Endothelial cell of umbilical vein (primary cell): ENCODE measurements around the gene WDR31.

Source experiments
- CTCF ChIP-seq, 2 donors: IDR thresholded peaks; 1 replicate in 1 of 2; 2 replicates in 1 of 2; pipeline ENCODE4 v1.5.1; 2011; ENCODE audit warnings: low read length in 2 of 2, mild to moderate bottlenecking in 2 of 2, moderate library complexity in 2 of 2, control low read depth in 1 of 2, inconsistent platforms in 1 of 2, low read depth in 1 of 2; ENCODE audit not compliant: insufficient read depth in 1 of 2; ENCODE audit errors: extremely low read depth in 1 of 2
- EZH2 ChIP-seq: IDR thresholded peaks from 2 replicates; pipeline ENCODE4 v1.6.1; 2012; ENCODE audit warnings: borderline replicate concordance, low read depth, mild to moderate bottlenecking, moderate library complexity, low read length, inconsistent platforms; ENCODE audit not compliant: severe bottlenecking
- GATA2 ChIP-seq: IDR thresholded peaks from 2 replicates; pipeline ENCODE4 v1.7.0; 2011; ENCODE audit warnings: low read depth, mild to moderate bottlenecking, moderate library complexity, mixed read lengths, low read length; ENCODE audit not compliant: insufficient read length, insufficient read depth
- JUN ChIP-seq: IDR thresholded peaks from 2 replicates; pipeline ENCODE4 v1.6.1; 2011; ENCODE audit warnings: borderline replicate concordance, low read depth; ENCODE audit not compliant: insufficient read length, insufficient read depth
- POLR2A ChIP-seq: IDR thresholded peaks from 2 replicates; pipeline ENCODE4 v1.6.1; 2012; ENCODE audit warnings: low read depth, mild to moderate bottlenecking, control low read depth, low read length
- POLR2AphosphoS5 ChIP-seq: IDR thresholded peaks from 2 replicates; pipeline ENCODE4 v1.6.1; 2012; ENCODE audit warnings: low read depth, mild to moderate bottlenecking, control low read depth, low read length, moderate library complexity; ENCODE audit not compliant: insufficient read depth

- TF ChIP-seq POLR2AphosphoS5 (no peak), JUN (no peak), POLR2A (no peak), CTCF (IDR thresholded peaks at IDR 0.05; ENCODE audit: extremely low read depth in 1 of 2, insufficient read depth in 1 of 2, low read depth in 1 of 2, low read length in 2 of 2) (no peak), GATA2 (no peak), EZH2 (no peak)
These were observed 30.8 kb upstream of the WDR31 start for GRCh38 chr9:113370806-113371325.
